Left lung (tissue), 10 donors: ENCODE data around the gene ODAD4. TPM values are rescaled to one million over a fixed set of nuclear protein-coding genes. Genes with fewer than 3 reads are reported as not detected.
"Not testable (repeated sequence)": the region's sequence is repeated elsewhere in the genome, so short reads cannot be mapped to it uniquely, and the experiment has no call there.

Source experiments
- ATAC-seq: fragments of 200-7000 bp; cut with Tn5 transposase; one replicate; pipeline ENCODE4 v1.9.1; 2020; ENCODE audit warnings: moderate library complexity
- DNase-seq, 4 donors: peaks; one replicate each; pipeline ENCODE4 v3.0.0-alpha.2; 2013 to 2020
- H3K27ac ChIP-seq, 2 donors: fragments of 200-600 bp; sonication (generic) in 1 of 2; one replicate each; pipeline versions ENCODE4 v1.5.0 to v1.8.0; 2020 to 2021
- H3K27me3 ChIP-seq, 2 donors: fragments of 200-600 bp; sonication (generic) in 1 of 2; one replicate each; pipeline versions ENCODE4 v1.5.0 to v1.8.0; 2020 to 2021
- H3K36me3 ChIP-seq, 2 donors: fragments of 200-600 bp; sonication (generic) in 1 of 2; one replicate each; pipeline versions ENCODE4 v1.5.0 to v1.8.0; 2020 to 2021
- H3K4me1 ChIP-seq, 2 donors: fragments of 200-600 bp; one replicate each; pipeline ENCODE4 v1.8.0; 2021
- H3K4me3 ChIP-seq, 2 donors: fragments of 200-600 bp; sonication (generic) in 1 of 2; one replicate each; pipeline versions ENCODE4 v1.5.0 to v1.8.0; 2020 to 2021; ENCODE audit warnings: mild to moderate bottlenecking in 1 of 2
- H3K9me3 ChIP-seq, 2 donors: fragments of 200-600 bp; sonication (generic) in 1 of 2; one replicate each; pipeline versions ENCODE4 v1.5.0 to v1.8.0; 2020 to 2021
- CTCF ChIP-seq, 2 donors: fragments of 200-600 bp; sonication (generic) in 1 of 2; IDR thresholded peaks; one replicate each; pipeline versions ENCODE4 v1.5.0 to v1.8.0; 2021; ENCODE audit warnings: antibody characterized with exemption in 2 of 2
- intact Hi-C, 2 donors: fragments of 100-400 bp; cut with DNase I; formaldehyde crosslinking; loops; one replicate each; pipeline versions ENCODE4 v1.11.2 to v1.14.2; 2022
- polyA plus RNA-seq, 6 donors: library from polyadenylated mRNA; unstranded; fragments of 120-200 nt; gene quantifications; one replicate each; pipeline ENCODE4 v1.2.1, GENCODE V29; 2013; ENCODE audit not compliant: insufficient read length in 6 of 6
- total RNA-seq, 2 donors: library from RNA; stranded (reverse); fragmentation: NEBNext Ultra II Directional; extraction: Animal tissue kit (Norgen Biotek cat#: 25700); gene quantifications; one replicate each; pipeline ENCODE4 v1.2.1, GENCODE V29; 2021
- donor health status: DM: no; HTN: yes; CAD: no.
- donor health status: DM: no; HTN: no; CAD: no.

The ODAD4 gene
- total and polyA plus RNA-seq, 8 donors, result 0.73 to 7.8 (median 5.6) TPM

GRCh38 chr17:42010898-42011516 lies 80.6 kb downstream of the ODAD4 start:
- peak overlapping the region in 1 of 2 donors; percentile 72 for H3K27ac ChIP-seq
- intact Hi-C loops, result loop anchor here in 1 of 2 donors (10.0 kb wide), 1 partner anchor 46 kb away; the partner anchor contains the start of gene CNP
- ATAC-seq (no peak), DNase-seq (no peak)
- H3K4me3 ChIP-seq, result no peak overlapping the region
- no peaks in the 10 kb centered on the region for H3K9me3 ChIP-seq
- H3K27me3 ChIP-seq, result no peaks in the 10 kb centered on the region
- TF ChIP-seq CTCF (IDR thresholded peaks at IDR 0.05), result no peak
- H3K4me1 ChIP-seq, result peaks cover 34 to 84% of the 10 kb centered on the region in 2 donors
- peaks cover 0 to 14% of the 10 kb centered on the region in 2 donors for H3K36me3 ChIP-seq

DNA sequence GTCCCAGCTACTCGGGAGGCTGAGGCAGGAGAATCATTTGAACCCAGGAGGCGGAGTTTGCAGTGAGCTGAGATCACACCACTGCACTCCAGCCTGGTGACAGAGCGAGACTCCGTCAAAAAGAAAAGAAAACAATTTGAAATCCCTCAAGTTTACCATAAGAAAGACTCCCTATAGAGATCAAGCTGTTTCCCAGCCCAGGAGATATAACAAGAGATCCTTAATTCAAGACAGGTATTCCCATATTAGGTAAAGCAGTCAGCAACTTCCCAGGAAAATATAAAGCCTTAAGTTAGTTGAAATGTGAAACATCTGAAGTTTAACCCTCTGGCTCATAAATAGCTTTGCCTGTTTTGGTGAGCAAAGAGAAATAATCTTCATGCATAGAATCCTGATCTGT lies 81.9 kb downstream of the ODAD4 start:
- DNase-seq, H3K9me3 ChIP-seq, ATAC-seq, H3K27me3 ChIP-seq, H3K27ac ChIP-seq, H3K4me3 ChIP-seq: not testable (repeated sequence)
- peaks cover 0 to 14% of the 10 kb centered on the region in 2 donors for H3K36me3 ChIP-seq
- intact Hi-C loops, result loop anchor here in 1 of 2 donors (10.0 kb wide), 1 partner anchor 48 kb away; the partner anchor contains the start of gene CNP
- H3K4me1 ChIP-seq, result peaks cover 31 to 80% of the 10 kb centered on the region in 2 donors

DNA sequence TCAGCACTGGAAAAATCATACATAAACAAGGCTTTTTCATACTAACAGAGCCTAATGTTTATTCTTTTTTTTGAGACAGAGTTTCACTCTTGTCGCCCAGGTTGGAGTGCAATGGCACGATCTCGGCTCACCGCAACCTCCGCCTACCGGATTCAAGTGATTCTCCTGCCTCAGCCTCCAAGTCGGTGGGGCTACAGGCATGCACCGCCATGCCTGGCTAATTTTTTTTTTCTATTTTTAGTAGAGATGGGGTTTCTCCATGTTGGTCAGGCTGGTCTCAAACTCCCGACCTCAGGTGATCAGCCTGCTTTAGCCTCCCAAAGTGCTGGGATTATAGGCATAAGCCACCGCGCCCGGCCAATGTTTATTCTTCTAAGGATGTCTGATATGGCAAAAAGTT lies 83.3 kb downstream of the ODAD4 start:
- H3K36me3 ChIP-seq, DNase-seq, H3K27me3 ChIP-seq, H3K4me3 ChIP-seq, ATAC-seq, H3K9me3 ChIP-seq, H3K27ac ChIP-seq: not testable (repeated sequence)
- H3K4me1 ChIP-seq, result peaks cover 28 to 87% of the 10 kb centered on the region in 2 donors
- intact Hi-C loops, result loop anchor here in 1 of 2 donors (10.0 kb wide), 1 partner anchor 49 kb away; the partner anchor contains the start of gene CNP

Other genes starting within 250 kb of the ODAD4 start
- gene EIF1, start 241.7 kb upstream of the ODAD4 start, total RNA-seq, result 100 to 1,000 TPM; 728 to 773 TPM
- 100 to 1,000 TPM; 697 to 782 (median 720) TPM for gene EIF1, start 241.7 kb upstream of the ODAD4 start, polyA plus RNA-seq
- gene GAST, start 218.3 kb upstream of the ODAD4 start, total RNA-seq, result not detected
- gene GAST, start 218.3 kb upstream of the ODAD4 start, polyA plus RNA-seq, result not detected
- gene HAP1, start 196.0 kb upstream of the ODAD4 start, total RNA-seq, result under 1 TPM; 0.16 to 0.32 TPM
- under 1 TPM; 0.40 to 0.90 (median 0.71) TPM for gene HAP1, start 196.0 kb upstream of the ODAD4 start, polyA plus RNA-seq
- gene JUP, start 143.9 kb upstream of the ODAD4 start, total RNA-seq, result 100 to 1,000 TPM in 1 of 2 donors, 10 to 100 TPM in 1; 94.2 to 148 TPM
- 100 to 1,000 TPM in 5 of 6 donors, 10 to 100 TPM in 1; 97.9 to 125 (median 119) TPM for gene JUP, start 143.9 kb upstream of the ODAD4 start, polyA plus RNA-seq
- 10 to 100 TPM; 19.1 to 27.8 TPM for gene P3H4, start 118.7 kb upstream of the ODAD4 start, total RNA-seq
- gene P3H4, start 118.7 kb upstream of the ODAD4 start, polyA plus RNA-seq, result 10 to 100 TPM; 28.5 to 47.1 (median 32.8) TPM
- 100 to 1,000 TPM in 1 of 2 donors, 10 to 100 TPM in 1; 82.1 to 129 TPM for gene FKBP10, start 117.6 kb upstream of the ODAD4 start, total RNA-seq
- 100 to 1,000 TPM; 130 to 169 (median 146) TPM for gene FKBP10, start 117.6 kb upstream of the ODAD4 start, polyA plus RNA-seq
- gene NT5C3B, start 94.4 kb upstream of the ODAD4 start, total RNA-seq, result 10 to 100 TPM; 30.6 to 34.7 TPM
- 100 to 1,000 TPM in 1 of 6 donors, 10 to 100 TPM in 5; 87.7 to 101 (median 90.3) TPM for gene NT5C3B, start 94.4 kb upstream of the ODAD4 start, polyA plus RNA-seq
- gene KLHL10, start 92.8 kb upstream of the ODAD4 start, total RNA-seq, result not detected
- gene KLHL10, start 92.8 kb upstream of the ODAD4 start, polyA plus RNA-seq, result under 1 TPM; 0.06 to 0.43 (median 0.23) TPM
- gene KLHL11, start 65.2 kb upstream of the ODAD4 start, total RNA-seq, result 10 to 100 TPM; 11.0 to 13.3 TPM
- gene KLHL11, start 65.2 kb upstream of the ODAD4 start, polyA plus RNA-seq, result 1 to 10 TPM; 8.7 to 9.9 (median 9.9) TPM
- gene ACLY, start 11.7 kb upstream of the ODAD4 start, total RNA-seq, result 100 to 1,000 TPM; 129 to 204 TPM
- 100 to 1,000 TPM in 1 of 6 donors, 10 to 100 TPM in 5; 73.0 to 101 (median 81.8) TPM for gene ACLY, start 11.7 kb upstream of the ODAD4 start, polyA plus RNA-seq
- 10 to 100 TPM; 61.5 to 64.9 TPM for gene CNP, start 36.2 kb downstream of the ODAD4 start, total RNA-seq
- 10 to 100 TPM; 53.4 to 75.4 (median 62.6) TPM for gene CNP, start 36.2 kb downstream of the ODAD4 start, polyA plus RNA-seq
- 10 to 100 TPM; 62.1 to 82.0 TPM for gene DNAJC7, start 86.8 kb downstream of the ODAD4 start, total RNA-seq
- 100 to 1,000 TPM; 131 to 161 (median 141) TPM for gene DNAJC7, start 86.8 kb downstream of the ODAD4 start, polyA plus RNA-seq
- gene NKIRAS2, start 89.5 kb downstream of the ODAD4 start, total RNA-seq, result 10 to 100 TPM; 29.6 to 32.3 TPM
- 10 to 100 TPM; 43.0 to 50.1 (median 46.9) TPM for gene NKIRAS2, start 89.5 kb downstream of the ODAD4 start, polyA plus RNA-seq
- gene C17orf113, start 120.0 kb downstream of the ODAD4 start, total RNA-seq, result 1 to 10 TPM in 1 of 2 donors, under 1 TPM in 1; 0.58 to 1.2 TPM
- 1 to 10 TPM; 3.5 to 5.2 (median 4.5) TPM for gene C17orf113, start 120.0 kb downstream of the ODAD4 start, polyA plus RNA-seq
- under 1 TPM; 0.31 to 0.50 TPM for gene ZNF385C, start 167.9 kb downstream of the ODAD4 start, total RNA-seq
- gene ZNF385C, start 167.9 kb downstream of the ODAD4 start, polyA plus RNA-seq, result 1 to 10 TPM; 2.5 to 3.8 (median 3.0) TPM
- 10 to 100 TPM; 21.6 TPM for gene DHX58, start 182.1 kb downstream of the ODAD4 start, total RNA-seq
- gene DHX58, start 182.1 kb downstream of the ODAD4 start, polyA plus RNA-seq, result 10 to 100 TPM; 15.4 to 22.4 (median 18.5) TPM
- gene KAT2A, start 190.8 kb downstream of the ODAD4 start, total RNA-seq, result 10 to 100 TPM; 39.9 to 46.8 TPM
- 10 to 100 TPM; 57.2 to 77.6 (median 73.7) TPM for gene KAT2A, start 190.8 kb downstream of the ODAD4 start, polyA plus RNA-seq
- gene HSPB9, start 192.2 kb downstream of the ODAD4 start, total RNA-seq, result not detected
- gene HSPB9, start 192.2 kb downstream of the ODAD4 start, polyA plus RNA-seq, result under 1 TPM; 0.24 to 0.43 (median 0.36) TPM
- 100 to 1,000 TPM; 139 to 188 TPM for gene RAB5C, start 224.4 kb downstream of the ODAD4 start, total RNA-seq
- 100 to 1,000 TPM in 3 of 6 donors, 10 to 100 TPM in 3; 86.9 to 117 (median 103) TPM for gene RAB5C, start 224.4 kb downstream of the ODAD4 start, polyA plus RNA-seq